ENCODE results near the gene CYP27C1. TPM values are rescaled to one million over a fixed set of nuclear protein-coding genes. Genes with fewer than 3 reads are reported as not detected.

CYP27C1 gene
- total and polyA plus RNA-seq, 7 donors = 0.01 to 0.21 (median 0.11) TPM; not detected in 1

DNA sequence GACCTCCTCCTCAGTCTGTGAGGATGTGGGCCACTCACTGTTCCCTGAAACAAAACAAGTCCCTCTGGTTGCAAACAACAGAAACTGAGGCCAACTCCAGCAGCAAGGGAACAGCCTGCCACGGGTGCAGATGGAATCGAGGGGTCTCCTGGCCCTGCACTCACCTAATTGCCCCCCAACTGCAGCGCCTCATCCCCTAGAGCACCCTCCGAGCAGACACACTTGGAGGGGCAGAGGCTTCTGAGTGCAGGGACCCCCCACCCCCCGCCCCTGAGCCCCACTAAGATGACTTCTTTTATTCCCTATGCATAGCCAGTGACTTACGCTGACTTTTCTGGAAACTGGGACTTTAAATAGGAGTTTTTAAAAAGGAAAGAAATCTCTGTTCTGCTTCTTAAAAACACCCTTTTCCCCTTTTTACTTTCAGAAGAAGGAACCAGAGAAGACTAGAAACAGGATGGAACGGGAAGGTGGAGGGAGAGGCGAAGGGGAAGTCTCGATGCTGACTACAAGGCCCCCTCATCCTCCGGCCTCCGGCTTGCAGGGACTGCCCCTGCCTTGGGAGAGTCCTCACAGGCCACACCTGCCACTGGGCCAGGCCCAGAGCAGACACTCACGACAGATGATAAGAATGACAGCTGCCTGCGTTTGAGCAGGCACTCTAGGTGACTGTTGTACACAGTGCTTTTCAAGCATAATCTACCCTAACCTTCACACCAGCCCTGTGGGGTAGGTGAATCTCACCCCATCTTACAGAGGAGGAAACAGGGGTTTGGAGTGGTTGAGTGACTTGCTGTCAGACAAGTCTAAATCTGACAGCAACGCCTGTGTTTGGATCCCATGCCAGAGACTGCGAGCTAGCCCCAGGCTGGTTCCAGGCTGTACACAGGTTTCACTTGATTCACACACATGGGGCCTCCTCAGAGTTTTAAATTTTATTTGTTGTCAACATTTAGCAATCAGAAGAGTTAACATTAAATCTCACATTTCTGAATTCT, 85.0 kb downstream of the CYP27C1 start:
- no peaks in the 10 kb centered on the region for H3K27me3 ChIP-seq (ENCODE audit: insufficient read depth in 3 of 3, low read length in 2 of 3)
- no peaks in the 10 kb centered on the region for H3K9me3 ChIP-seq
- H3K27ac ChIP-seq = peak overlapping the region; percentile 80
- intact Hi-C loops (cut with DNase I) = no loop called here
- DNase-seq = peak in 1 of 2 donors; percentile 70
- H3K36me3 ChIP-seq (ENCODE audit: insufficient read depth in 1 of 2, low read depth in 1 of 2) = no peaks in the 10 kb centered on the region
- peak; percentile 86 to 99 (median 96) for ATAC-seq
- H3K4me3 ChIP-seq = no peak overlapping the region
- H3K4me1 ChIP-seq = peaks cover 14% of the 10 kb centered on the region
- 57 to 63% (median 62%) methylated on average over 15 of the region's 15 CpGs for WGBS, 3 donors
- TF ChIP-seq, protein P1, sequence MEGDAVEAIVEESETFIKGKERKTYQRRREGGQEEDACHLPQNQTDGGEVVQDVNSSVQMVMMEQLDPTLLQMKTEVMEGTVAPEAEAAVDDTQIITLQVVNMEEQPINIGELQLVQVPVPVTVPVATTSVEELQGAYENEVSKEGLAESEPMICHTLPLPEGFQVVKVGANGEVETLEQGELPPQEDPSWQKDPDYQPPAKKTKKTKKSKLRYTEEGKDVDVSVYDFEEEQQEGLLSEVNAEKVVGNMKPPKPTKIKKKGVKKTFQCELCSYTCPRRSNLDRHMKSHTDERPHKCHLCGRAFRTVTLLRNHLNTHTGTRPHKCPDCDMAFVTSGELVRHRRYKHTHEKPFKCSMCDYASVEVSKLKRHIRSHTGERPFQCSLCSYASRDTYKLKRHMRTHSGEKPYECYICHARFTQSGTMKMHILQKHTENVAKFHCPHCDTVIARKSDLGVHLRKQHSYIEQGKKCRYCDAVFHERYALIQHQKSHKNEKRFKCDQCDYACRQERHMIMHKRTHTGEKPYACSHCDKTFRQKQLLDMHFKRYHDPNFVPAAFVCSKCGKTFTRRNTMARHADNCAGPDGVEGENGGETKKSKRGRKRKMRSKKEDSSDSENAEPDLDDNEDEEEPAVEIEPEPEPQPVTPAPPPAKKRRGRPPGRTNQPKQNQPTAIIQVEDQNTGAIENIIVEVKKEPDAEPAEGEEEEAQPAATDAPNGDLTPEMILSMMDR (IDR thresholded peaks at IDR 0.05) = no peak

DNA sequence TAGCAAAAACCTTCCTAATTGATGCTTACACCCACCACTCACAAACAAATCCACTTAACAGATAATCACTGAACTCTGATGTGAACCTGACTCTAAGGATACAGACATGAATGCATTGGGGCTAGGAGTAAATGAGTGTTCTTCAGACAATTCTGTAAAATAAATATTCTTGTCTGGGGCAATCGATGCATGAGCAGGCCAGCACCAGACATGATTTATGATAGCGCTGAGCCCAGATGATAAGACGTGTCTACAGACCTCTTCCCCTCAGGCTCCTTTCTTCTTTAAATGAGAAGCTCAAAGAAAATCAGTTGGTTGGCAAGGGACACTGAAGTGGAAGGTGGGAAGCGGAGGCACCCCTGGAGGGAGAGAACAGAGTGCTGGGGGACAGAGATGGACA, 85.9 kb downstream of the CYP27C1 start:
- H3K36me3 ChIP-seq (ENCODE audit: insufficient read depth in 1 of 2, low read depth in 1 of 2) = no peaks in the 10 kb centered on the region
- intact Hi-C loops (cut with DNase I) = no loop called here
- ATAC-seq (no peak), DNase-seq (no peak)
- TF ChIP-seq, protein P1 (IDR thresholded peaks at IDR 0.05) = no peak
- no peak overlapping the region for H3K4me3 ChIP-seq
- peaks cover 14% of the 10 kb centered on the region for H3K4me1 ChIP-seq
- no peaks in the 10 kb centered on the region for H3K9me3 ChIP-seq
- H3K27me3 ChIP-seq (ENCODE audit: insufficient read depth in 3 of 3, low read length in 2 of 3) = no peaks in the 10 kb centered on the region
- no peak overlapping the region for H3K27ac ChIP-seq
- 90 to 94% (median 91%) methylated on average over 4 of the region's 4 CpGs for WGBS, 3 donors

Other genes starting within 250 kb of the CYP27C1 start
- 1,000 to 10,000 TPM; 1,036 to 1,643 (median 1,260) TPM for gene BIN1, start 113.1 kb downstream of the CYP27C1 start, total RNA-seq
- gene BIN1, start 113.1 kb downstream of the CYP27C1 start, polyA plus RNA-seq = 1,000 to 10,000 TPM in 2 of 3 donors, 100 to 1,000 TPM in 1; 615 to 1,667 (median 1,547) TPM
- gene ERCC3, start 73.8 kb upstream of the CYP27C1 start, total RNA-seq = 10 to 100 TPM; 28.2 to 31.2 (median 29.2) TPM
- gene ERCC3, start 73.8 kb upstream of the CYP27C1 start, polyA plus RNA-seq = 10 to 100 TPM; 22.2 to 54.9 (median 27.2) TPM
- 10 to 100 TPM; 25.9 to 37.1 (median 30.9) TPM for gene MAP3K2, start 167.7 kb upstream of the CYP27C1 start, total RNA-seq
- 10 to 100 TPM in 1 of 3 donors, 1 to 10 TPM in 2; 4.2 to 11.7 (median 7.2) TPM for gene MAP3K2, start 167.7 kb upstream of the CYP27C1 start, polyA plus RNA-seq
- gene PROC, start 198.1 kb upstream of the CYP27C1 start, total RNA-seq = under 1 TPM in 1 of 4 donors, not detected in 3; 0.60 TPM
- gene PROC, start 198.1 kb upstream of the CYP27C1 start, polyA plus RNA-seq = under 1 TPM in 1 of 3 donors, not detected in 2; 0.05 TPM

Measured in psoas muscle (tissue), 8 donors.